ENCODE data around the gene GRID1. TPM values are rescaled to one million over a fixed set of nuclear protein-coding genes. Genes with fewer than 3 reads are reported as not detected.

GRID1 gene
- total and polyA plus RNA-seq, 11 donors, result 0.69 to 3.4 (median 1.6) TPM

GRCh38 chr10:86213148-86213547 is 153.4 kb downstream of the GRID1 start:
- H3K4me3 ChIP-seq, result no peak overlapping the region
- H3K4me1 ChIP-seq, result no peaks in the 10 kb centered on the region
- ATAC-seq (no peak), DNase-seq (no peak)
- 80 to 85% (median 83%) methylated on average over 7 of the region's 7 CpGs for WGBS, 4 donors
- TF ChIP-seq CTCF (IDR thresholded peaks at IDR 0.05), result no peak
- no peak for TF ChIP-seq POLR2A (IDR thresholded peaks at IDR 0.05)
- no peaks in the 10 kb centered on the region for H3K27me3 ChIP-seq
- H3K27ac ChIP-seq, result no peak overlapping the region
- no peaks in the 10 kb centered on the region for H3K9me3 ChIP-seq
- H3K36me3 ChIP-seq, result no peaks in the 10 kb centered on the region
- intact Hi-C loops (cut with DNase I), result no loop called here

DNA sequence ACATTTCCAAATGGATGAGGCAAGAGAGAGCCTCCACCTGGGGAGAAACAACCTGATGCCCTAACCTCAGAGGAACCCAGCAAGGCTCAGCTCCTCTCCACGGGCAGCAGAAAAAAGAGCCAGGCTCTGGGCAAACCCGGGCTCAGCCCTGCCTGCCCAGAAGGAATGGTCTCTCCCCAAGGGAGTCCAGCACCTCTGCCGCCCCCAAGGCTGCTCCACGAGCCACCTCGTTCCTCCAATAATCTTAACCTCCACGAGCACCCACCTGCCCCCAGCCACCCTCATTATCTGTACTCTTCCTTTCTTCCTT is 154.2 kb downstream of the GRID1 start:
- H3K36me3 ChIP-seq, result no peaks in the 10 kb centered on the region
- H3K27ac ChIP-seq, result no peak overlapping the region
- DNase-seq (peak in 1 of 5 donors; percentile 16), ATAC-seq (no peak)
- 77 to 83% (median 80%) methylated on average over 6 of the region's 6 CpGs for WGBS, 4 donors
- intact Hi-C loops (cut with DNase I), result no loop called here
- H3K4me3 ChIP-seq, result no peak overlapping the region
- H3K27me3 ChIP-seq, result no peaks in the 10 kb centered on the region
- TF ChIP-seq CTCF (IDR thresholded peaks at IDR 0.05) (no peak), POLR2A (IDR thresholded peaks at IDR 0.05) (no peak)
- no peaks in the 10 kb centered on the region for H3K9me3 ChIP-seq
- no peaks in the 10 kb centered on the region for H3K4me1 ChIP-seq

DNA sequence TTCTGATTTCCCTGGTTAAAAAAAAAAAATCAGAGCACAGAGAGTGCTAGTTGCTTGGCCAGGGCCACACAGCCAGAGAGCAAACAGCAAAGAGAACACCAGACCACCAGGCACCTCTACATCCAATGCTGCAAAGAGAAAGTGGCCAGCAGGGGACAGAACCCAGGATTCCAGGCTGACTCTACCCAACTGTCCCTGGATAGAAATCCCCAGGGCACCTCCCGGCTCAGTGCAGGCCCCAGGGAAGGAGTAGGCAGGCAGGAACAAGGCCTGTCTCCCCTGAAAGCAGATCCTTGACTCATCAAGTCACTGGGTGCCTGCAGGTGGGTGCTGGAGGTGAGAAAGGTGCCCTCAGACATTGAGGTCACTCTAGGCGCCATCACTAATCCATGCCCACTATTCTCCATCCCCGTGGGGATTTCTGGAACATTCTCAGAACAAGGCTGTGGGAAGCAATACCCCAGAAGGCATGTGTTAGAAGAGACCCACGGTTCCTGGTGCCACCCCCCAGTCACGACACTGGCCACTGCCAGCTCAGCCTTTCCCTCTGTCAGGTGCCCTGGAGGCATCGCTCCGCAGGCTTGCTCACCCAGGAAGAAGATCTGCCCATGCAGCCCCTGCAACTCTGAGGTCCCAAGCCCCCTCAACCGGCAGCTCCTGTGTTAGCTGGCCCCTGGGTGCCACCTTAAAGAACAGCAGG is 154.8 kb downstream of the GRID1 start:
- TF ChIP-seq CTCF (IDR thresholded peaks at IDR 0.05), result no peak
- TF ChIP-seq POLR2A (IDR thresholded peaks at IDR 0.05), result no peak
- Histone ChIP-seq H3K27me3 (no peaks in the 10 kb centered on the region), H3K4me3 (no peak overlapping the region), H3K36me3 (no peaks in the 10 kb centered on the region), H3K4me1 (no peaks in the 10 kb centered on the region), H3K9me3 (no peaks in the 10 kb centered on the region), H3K27ac (no peak overlapping the region)
- no peak for ATAC-seq
- 53 to 79% (median 74%) methylated on average over 3 to 8 of the region's 8 CpGs for WGBS, 4 donors
- intact Hi-C loops (cut with DNase I), result no loop called here
- DNase-seq, result peak in 1 of 5 donors; percentile 10

GRCh38 chr10:86210416-86210815 is 156.2 kb downstream of the GRID1 start:
- peak in 1 of 5 donors; percentile 4 for DNase-seq
- H3K27me3 ChIP-seq, result no peaks in the 10 kb centered on the region
- intact Hi-C loops (cut with DNase I), result no loop called here
- no peak for TF ChIP-seq CTCF (IDR thresholded peaks at IDR 0.05)
- no peaks in the 10 kb centered on the region for H3K36me3 ChIP-seq
- H3K9me3 ChIP-seq, result no peaks in the 10 kb centered on the region
- ATAC-seq, result no peak
- H3K27ac ChIP-seq, result no peak overlapping the region
- H3K4me3 ChIP-seq, result no peak overlapping the region
- H3K4me1 ChIP-seq, result no peaks in the 10 kb centered on the region
- WGBS, 4 donors, result 78 to 89% (median 79%) methylated on average over 10 of the region's 10 CpGs
